Hepatocyte (in vitro differentiated cells): ENCODE data around the gene MAGEB17.

ENCODE experiments used
- EZH2 ChIP-seq: fragments of 200-600 bp; sonication (generic); IDR thresholded peaks from 2 replicates; pipeline ENCODE4 v1.6.1; 2016; ENCODE audit warnings: antibody characterized with exemption, mild to moderate bottlenecking, borderline replicate concordance
- EZH2phosphoT487 ChIP-seq: fragments of 200-600 bp; sonication (generic); IDR thresholded peaks from one replicate; pipeline ENCODE4 v1.6.1; 2018; ENCODE audit warnings: antibody characterized with exemption, mild to moderate bottlenecking, low read depth, moderate library complexity; ENCODE audit not compliant: unreplicated experiment, severe bottlenecking
- TF ChIP-seq, protein P1 (sequence below): fragments of 200-600 bp; sonication (generic); IDR thresholded peaks from 2 replicates; pipeline ENCODE4 v1.5.1; 2016; ENCODE audit warnings: antibody characterized with exemption, mild to moderate bottlenecking; ENCODE audit not compliant: poor library complexity

GRCh38 chrX:16196829-16197228 lies 29.5 kb downstream of the MAGEB17 start:
- TF ChIP-seq, protein P1, sequence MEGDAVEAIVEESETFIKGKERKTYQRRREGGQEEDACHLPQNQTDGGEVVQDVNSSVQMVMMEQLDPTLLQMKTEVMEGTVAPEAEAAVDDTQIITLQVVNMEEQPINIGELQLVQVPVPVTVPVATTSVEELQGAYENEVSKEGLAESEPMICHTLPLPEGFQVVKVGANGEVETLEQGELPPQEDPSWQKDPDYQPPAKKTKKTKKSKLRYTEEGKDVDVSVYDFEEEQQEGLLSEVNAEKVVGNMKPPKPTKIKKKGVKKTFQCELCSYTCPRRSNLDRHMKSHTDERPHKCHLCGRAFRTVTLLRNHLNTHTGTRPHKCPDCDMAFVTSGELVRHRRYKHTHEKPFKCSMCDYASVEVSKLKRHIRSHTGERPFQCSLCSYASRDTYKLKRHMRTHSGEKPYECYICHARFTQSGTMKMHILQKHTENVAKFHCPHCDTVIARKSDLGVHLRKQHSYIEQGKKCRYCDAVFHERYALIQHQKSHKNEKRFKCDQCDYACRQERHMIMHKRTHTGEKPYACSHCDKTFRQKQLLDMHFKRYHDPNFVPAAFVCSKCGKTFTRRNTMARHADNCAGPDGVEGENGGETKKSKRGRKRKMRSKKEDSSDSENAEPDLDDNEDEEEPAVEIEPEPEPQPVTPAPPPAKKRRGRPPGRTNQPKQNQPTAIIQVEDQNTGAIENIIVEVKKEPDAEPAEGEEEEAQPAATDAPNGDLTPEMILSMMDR, result no peak
- TF ChIP-seq EZH2phosphoT487 (no peak), EZH2 (no peak)
